ENCODE data around the gene MAP6D1. TPM values are rescaled to one million over a fixed set of nuclear protein-coding genes. Genes with fewer than 3 reads are reported as not detected.

MAP6D1 gene
- total and polyA plus RNA-seq, 9 of the 15 experiments (the other 6 are each of a cell fraction or from before 2014, with no cell fraction given), result 0.16 to 1.5 (median 0.44) TPM; not detected in 3

- TF ChIP-seq AFF4 (CRISPR knock-in tag; IDR thresholded peaks at IDR 0.05), result no peak
- no peak for TF ChIP-seq ZNF589 (CRISPR knock-in tag; IDR thresholded peaks at IDR 0.05; ENCODE audit: low read depth)
- no peak for TF ChIP-seq HOXB6 (CRISPR knock-in tag; IDR thresholded peaks at IDR 0.05; ENCODE audit: borderline replicate concordance)
- no peak for TF ChIP-seq POLR2B (IDR thresholded peaks at IDR 0.05; ENCODE audit: low read depth, partially characterized antibody)
- TF ChIP-seq MIER1 (IDR thresholded peaks at IDR 0.05; ENCODE audit: low read depth), result no peak
- TF ChIP-seq ZNF436 (CRISPR knock-in tag; IDR thresholded peaks at IDR 0.05), result no peak
- TF ChIP-seq HMGN3 (IDR thresholded peaks at IDR 0.05; ENCODE audit: borderline replicate concordance, extremely low read depth, insufficient read length, low read depth, low read length), result no peak
These were observed 55.9 kb downstream of the MAP6D1 start (continued) for GRCh38 chr3:183769453-183769852.

- Histone ChIP-seq H3K4me2 (ENCODE audit: insufficient read depth, low read length) (no peak overlapping the region), H3K9ac (ENCODE audit: insufficient read depth in 1 of 2, low read depth in 2 of 2, low read length in 2 of 2) (no peak overlapping the region), H3K4me3 (no peak overlapping the region), H3K4me1 (replicated peaks in 1 of 2; ENCODE audit: control insufficient read depth in 2 of 2, insufficient read depth in 2 of 2, low read length in 2 of 2) (peaks cover 0 to 4% of the 10 kb centered on the region in 2 experiments; a peak in 2 of 5 replicates), H3K9me3 (replicated peaks; ENCODE audit: control insufficient read depth, insufficient read depth, low read depth, low read length) (no peaks in the 10 kb centered on the region), H3K27me3 (ENCODE audit: control insufficient read depth in 2 of 2, insufficient read depth in 2 of 2, low read length in 2 of 2) (no peaks in the 10 kb centered on the region), H2AFZ (ENCODE audit: low read depth, low read length) (no peak overlapping the region), H3K79me2 (ENCODE audit: control insufficient read depth, insufficient read depth, low read length) (no peaks in the 10 kb centered on the region), H3K27ac (ENCODE audit: extremely low read depth, low read depth, low read length) (no peak overlapping the region), H3K36me3 (ENCODE audit: control insufficient read depth, insufficient read depth, low read length) (peaks cover 54% of the 10 kb centered on the region), H3K9me1 (ENCODE audit: control insufficient read depth, insufficient read depth, low read length) (no peaks in the 10 kb centered on the region), H4K20me1 (replicated peaks; ENCODE audit: control insufficient read depth, insufficient read depth, low read length) (no peaks in the 10 kb centered on the region)
- no peak for DNase-seq (ENCODE audit: extremely low read depth in 1 of 4, low spot score in 3 of 4)
- no TSS peak for BruUV-seq (replicated peaks)
- WGBS (ENCODE audit: insufficient coverage, low coverage, missing lambda C conversion rate), result 84% methylated on average over 8 of the region's 8 CpGs
- in situ Hi-C loops (cut with MboI), result loop anchor here (5.0 to 25.0 kb wide), 2 partner anchors 301 to 631 kb away; no protein-coding TSS in a partner anchor
- no peak for ATAC-seq
- POLR2A ChIA-PET, result no interaction called here
- intact Hi-C loops (cut with micrococcal nuclease), result loop anchor here (5.0 to 10.0 kb wide), 3 partner anchors 376 to 643 kb away; no protein-coding TSS in a partner anchor
- CTCF ChIA-PET (ENCODE audit: low intra/inter-chr PET ratio), result interaction anchor here (0.7 to 0.9 kb wide), 2 partner anchors 89 to 299 kb away, joined by 3 read pairs; no protein-coding TSS in a partner anchor
- no peak for FAIRE-seq
- TF ChIP-seq HCFC1 (IDR thresholded peaks at IDR 0.05; ENCODE audit: low read depth, low read length), result no peak
- TF ChIP-seq GATAD2A (IDR thresholded peaks at IDR 0.05), result no peak
- no peak for TF ChIP-seq HMGN3 (IDR thresholded peaks at IDR 0.05; ENCODE audit: borderline replicate concordance, extremely low read depth, insufficient read length, low read depth, low read length)
- no peak for TF ChIP-seq ZNF431 (CRISPR knock-in tag; IDR thresholded peaks at IDR 0.05)
- TF ChIP-seq XRCC3 (IDR thresholded peaks at IDR 0.05), result no peak
- TF ChIP-seq ZNF561 (CRISPR knock-in tag; conservative IDR thresholded peaks at IDR 0.05), result no peak
- TF ChIP-seq CEBPZ (IDR thresholded peaks at IDR 0.05; ENCODE audit: borderline replicate concordance, low read depth, low read length), result no peak
- TF ChIP-seq NFE2 (IDR thresholded peaks at IDR 0.05; ENCODE audit: low read depth), result no peak
- TF ChIP-seq KAT8 (IDR thresholded peaks at IDR 0.05; ENCODE audit: low read depth), result no peak
These were observed 57.3 kb downstream of the MAP6D1 start for GRCh38 chr3:183768114-183768513.
